ENCODE results near the gene AIFM2. TPM values are rescaled to one million over a fixed set of nuclear protein-coding genes. Genes with fewer than 3 reads are reported as not detected.

AIFM2 gene
- total RNA-seq, 1 experiment from 2014 or later, result 16.6 TPM

DNA sequence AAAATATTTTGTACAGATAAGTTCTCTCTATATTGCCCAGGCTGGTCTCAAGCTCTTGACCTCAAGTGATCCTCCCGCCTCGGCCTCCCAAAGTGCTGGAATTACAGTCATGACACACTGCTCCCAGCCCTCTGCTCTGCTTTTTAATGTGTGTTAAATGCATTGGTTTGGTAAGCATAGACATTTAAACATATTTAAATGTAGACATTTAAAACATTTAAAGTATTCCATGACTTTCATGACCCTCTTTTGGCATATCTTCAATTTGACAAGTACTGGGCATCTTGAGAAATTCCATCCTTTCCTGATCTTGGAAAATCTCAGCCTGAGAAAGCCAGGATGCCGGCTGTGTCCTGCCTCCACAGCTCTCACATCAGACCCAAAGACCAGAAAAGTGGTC, 42.9 kb upstream of the AIFM2 start:
- no peaks in the 10 kb centered on the region for H3K36me3 ChIP-seq (ENCODE audit: control insufficient read depth, insufficient read depth, low read length)
- peaks cover 11% of the 10 kb centered on the region; the same call in 1 of the 2 replicates for H3K4me1 ChIP-seq (ENCODE audit: control insufficient read depth, insufficient read depth, low read length)
- DNase-seq (ENCODE audit: low read depth, low spot score) (no peak), ATAC-seq (no peak)
- intact Hi-C loops (cut with micrococcal nuclease; ENCODE audit: unreplicated experiment) (no loop called here), in situ Hi-C loops (cut with HindIII; ENCODE audit: low pct_unique_long_range_greater_than_20kb, low sequenced_read_pairs) (no loop called here)
- H3K27ac ChIP-seq (ENCODE audit: low read length), result no peak overlapping the region
- H3K9me3 ChIP-seq (ENCODE audit: control insufficient read depth, insufficient read depth, low read depth, low read length), result no peaks in the 10 kb centered on the region; the same call in 1 of the 2 replicates
- ChIA-PET POLR2A (no interaction called here), CTCF (no interaction called here)
- no peak overlapping the region for H3K4me3 ChIP-seq (ENCODE audit: low read depth in 2 of 2, low read length in 2 of 2)
- TF ChIP-seq POLR2AphosphoS5 (IDR thresholded peaks at IDR 0.05; ENCODE audit: low read depth, low read length) (no peak), SIN3A (IDR thresholded peaks at IDR 0.05; ENCODE audit: borderline replicate concordance, insufficient read depth, low read depth, low read length) (no peak), TCF7L2 (IDR thresholded peaks at IDR 0.05; ENCODE audit: low read depth, low read length) (no peak)
- TF ChIP-seq, protein P1, sequence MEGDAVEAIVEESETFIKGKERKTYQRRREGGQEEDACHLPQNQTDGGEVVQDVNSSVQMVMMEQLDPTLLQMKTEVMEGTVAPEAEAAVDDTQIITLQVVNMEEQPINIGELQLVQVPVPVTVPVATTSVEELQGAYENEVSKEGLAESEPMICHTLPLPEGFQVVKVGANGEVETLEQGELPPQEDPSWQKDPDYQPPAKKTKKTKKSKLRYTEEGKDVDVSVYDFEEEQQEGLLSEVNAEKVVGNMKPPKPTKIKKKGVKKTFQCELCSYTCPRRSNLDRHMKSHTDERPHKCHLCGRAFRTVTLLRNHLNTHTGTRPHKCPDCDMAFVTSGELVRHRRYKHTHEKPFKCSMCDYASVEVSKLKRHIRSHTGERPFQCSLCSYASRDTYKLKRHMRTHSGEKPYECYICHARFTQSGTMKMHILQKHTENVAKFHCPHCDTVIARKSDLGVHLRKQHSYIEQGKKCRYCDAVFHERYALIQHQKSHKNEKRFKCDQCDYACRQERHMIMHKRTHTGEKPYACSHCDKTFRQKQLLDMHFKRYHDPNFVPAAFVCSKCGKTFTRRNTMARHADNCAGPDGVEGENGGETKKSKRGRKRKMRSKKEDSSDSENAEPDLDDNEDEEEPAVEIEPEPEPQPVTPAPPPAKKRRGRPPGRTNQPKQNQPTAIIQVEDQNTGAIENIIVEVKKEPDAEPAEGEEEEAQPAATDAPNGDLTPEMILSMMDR (IDR thresholded peaks at IDR 0.05), result no peak
- no peaks in the 10 kb centered on the region for H3K27me3 ChIP-seq (ENCODE audit: control insufficient read depth, insufficient read depth, low read length)
- BruUV-seq (replicated peaks), result no TSS peak

DNA sequence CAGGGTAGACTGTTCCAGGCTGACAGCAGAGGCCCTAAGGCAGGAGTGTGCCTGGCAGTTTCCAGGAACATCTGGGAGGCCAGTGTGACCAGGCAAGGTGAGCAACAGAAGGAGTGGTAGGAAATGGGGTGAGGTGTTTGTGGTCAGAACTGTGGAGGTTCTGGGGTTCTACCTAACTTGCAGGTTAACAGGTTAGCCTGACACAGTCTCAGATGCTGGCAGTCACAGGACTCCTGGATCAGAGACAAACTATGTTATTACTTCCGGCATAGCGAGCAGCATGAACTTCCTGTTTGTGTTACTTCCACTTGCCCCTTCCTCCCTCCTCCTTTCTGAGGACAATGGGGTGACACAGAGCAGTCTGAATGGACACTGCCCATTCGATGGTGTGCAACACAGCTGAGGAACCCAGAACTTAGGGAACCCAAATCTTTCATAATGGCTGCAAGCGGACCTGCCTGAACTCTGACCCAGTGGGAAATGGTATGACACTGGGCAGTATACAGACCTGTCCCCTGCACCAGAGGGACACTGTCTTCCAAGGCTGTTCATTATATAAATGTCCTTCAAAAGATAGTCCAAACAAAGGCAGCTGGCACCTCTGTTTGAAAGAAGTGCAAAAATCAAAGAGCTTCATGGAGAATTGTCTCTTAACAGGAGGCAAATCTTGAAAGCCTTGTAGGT, 41.6 kb upstream of the AIFM2 start:
- no peaks in the 10 kb centered on the region for H3K27me3 ChIP-seq (ENCODE audit: control insufficient read depth, insufficient read depth, low read length)
- TF ChIP-seq POLR2AphosphoS5 (IDR thresholded peaks at IDR 0.05; ENCODE audit: low read depth, low read length), result no peak
- no peak for TF ChIP-seq REST (IDR thresholded peaks at IDR 0.05; ENCODE audit: insufficient read depth in 1 of 2, low read depth in 2 of 2, low read length in 1 of 2)
- TF ChIP-seq, protein P1 (IDR thresholded peaks at IDR 0.05), result no peak
- TF ChIP-seq TCF7L2 (IDR thresholded peaks at IDR 0.05; ENCODE audit: low read depth, low read length), result no peak
- no peak overlapping the region for H3K4me3 ChIP-seq (ENCODE audit: low read depth in 2 of 2, low read length in 2 of 2)
- H3K4me1 ChIP-seq (ENCODE audit: control insufficient read depth, insufficient read depth, low read length), result peaks cover 14% of the 10 kb centered on the region
- DNase-seq (ENCODE audit: low read depth, low spot score) (no peak), ATAC-seq (no peak)
- peaks cover 5% of the 10 kb centered on the region; the same call in 1 of the 2 replicates for H3K36me3 ChIP-seq (ENCODE audit: control insufficient read depth, insufficient read depth, low read length)
- in situ Hi-C loops (cut with HindIII; ENCODE audit: low pct_unique_long_range_greater_than_20kb, low sequenced_read_pairs), result no loop called here
- CTCF ChIA-PET, result no interaction called here
- intact Hi-C loops (cut with micrococcal nuclease; ENCODE audit: unreplicated experiment), result no loop called here
- BruUV-seq (replicated peaks), result no TSS peak
- H3K27ac ChIP-seq (ENCODE audit: low read length), result peak overlapping the region; percentile 60
- H3K9me3 ChIP-seq (ENCODE audit: control insufficient read depth, insufficient read depth, low read depth, low read length), result no peaks in the 10 kb centered on the region
- POLR2A ChIA-PET, result no interaction called here

Measured in Panc1 (cell line).